HepG2 (cell line): Measurements from ENCODE around the gene DZANK1. TPM values are rescaled to one million over a fixed set of nuclear protein-coding genes. Genes with fewer than 3 reads are reported as not detected.

ENCODE experiments used
- ATAC-seq: fragments of 200-7000 bp; cut with Tn5 transposase; 3 replicates; pipeline ENCODE4 v1.9.1; 2020; ENCODE audit warnings: mild to moderate bottlenecking, moderate library complexity
- BruUV-seq: library from RNA; stranded (reverse); fragments of 400-500 nt; replicated peaks from 2 replicates; lab custom pipeline; 2021; lab: Mats Ljungman, UMichigan
- CTCF ChIA-PET: fragments of 300-600 bp; formaldehyde crosslinking; extraction: SDS; loops from one replicate; lab custom pipeline; 2021; ENCODE audit warnings: low total read pairs, inconsistent platforms, low intra/inter-chr PET ratio; lab: Yijun Ruan, JAX
- POLR2A ChIA-PET: fragments of 350-600 bp; sonication (Branson Sonifier 250); formaldehyde crosslinking; loops from one replicate; lab custom pipeline; 2020; ENCODE audit warnings: antibody characterized with exemption, inconsistent platforms; lab: Yijun Ruan, JAX
- DNase-seq: peaks from one replicate; pipeline ENCODE4 v3.0.0-alpha.2; 2015; ENCODE audit warnings: low spot score
- FAIRE-seq: peaks from 3 replicates; lab custom pipeline; 2011; peaks lifted over from hg19 to GRCh38; lab: Jason Lieb, UNC
- H2AFZ ChIP-seq: one replicate; pipeline ENCODE4 v1.6.1; 2011; ENCODE audit warnings: low read length, inconsistent platforms
- H3K27ac ChIP-seq: fragments of 300-600 bp; 3 replicates; pipeline ENCODE4 v1.8.0; 2011; ENCODE audit warnings: mixed run types, mild to moderate bottlenecking, mixed read lengths, low read length, inconsistent platforms; ENCODE audit not compliant: insufficient read depth; ENCODE audit errors: extremely low read length
- H3K27me3 ChIP-seq, 2 experiments: fragments of 200-600 bp in 1 of 2; 2 replicates in 1 of 2; 3 replicates in 1 of 2; pipeline versions ENCODE4 v1.6.0 to v1.8.0; 2011; ENCODE audit warnings: low read length in 2 of 2, mild to moderate bottlenecking in 2 of 2, moderate library complexity in 2 of 2, inconsistent platforms in 1 of 2; ENCODE audit not compliant: insufficient read depth in 2 of 2, control insufficient read depth in 1 of 2
- H3K36me3 ChIP-seq, 2 experiments: fragments of 200-600 bp in 1 of 2; replicated peaks in 1 of 2; 2 replicates in 1 of 2; 3 replicates in 1 of 2; pipeline versions ENCODE4 v1.5.1 to v1.8.0; 2011; ENCODE audit warnings: low read length in 2 of 2, inconsistent platforms in 1 of 2; ENCODE audit not compliant: insufficient read depth in 2 of 2, control insufficient read depth in 1 of 2
- H3K4me1 ChIP-seq: 2 replicates; pipeline ENCODE4 v1.5.1; 2012; ENCODE audit warnings: low read length, inconsistent platforms; ENCODE audit not compliant: insufficient read depth
- H3K4me2 ChIP-seq: 2 replicates; pipeline ENCODE4 v1.6.0; 2011; ENCODE audit warnings: low read depth, low read length, inconsistent platforms
- H3K4me3 ChIP-seq, 3 experiments: fragments of 200-600 bp in 1 of 3; sonication (generic), shearing (Covaris generic) in 1 of 3; replicated peaks in 1 of 3; 2 replicates each; pipeline ENCODE4 v1.5.1; 2011 to 2016; ENCODE audit warnings: low read length in 3 of 3, inconsistent platforms in 2 of 3, low read depth in 2 of 3, mild to moderate bottlenecking in 2 of 3, control low read depth in 1 of 3, mixed read lengths in 1 of 3; ENCODE audit not compliant: insufficient read depth in 1 of 3
- H3K79me2 ChIP-seq: one replicate; pipeline ENCODE4 v1.6.1; 2011; ENCODE audit warnings: low read length, inconsistent platforms; ENCODE audit not compliant: insufficient read depth
- H3K9ac ChIP-seq: 2 replicates; pipeline ENCODE4 v1.6.0; 2011; ENCODE audit warnings: mild to moderate bottlenecking, low read depth, low read length, inconsistent platforms; ENCODE audit not compliant: insufficient read depth
- H3K9me3 ChIP-seq: 2 replicates; pipeline ENCODE4 v1.5.1; 2012; ENCODE audit warnings: mild to moderate bottlenecking, low read length
- H4K20me1 ChIP-seq: 2 replicates; pipeline ENCODE4 v1.6.0; 2011; ENCODE audit warnings: inconsistent platforms, mild to moderate bottlenecking, low read length, moderate library complexity; ENCODE audit not compliant: insufficient read depth
- ARHGAP35 ChIP-seq: sonication (generic); formaldehyde crosslinking; IDR thresholded peaks from 2 replicates; pipeline ENCODE4 v1.9.0; 2022; ENCODE audit warnings: mild to moderate bottlenecking, inconsistent platforms, moderate library complexity, missing genetic modification reagents, borderline replicate concordance
- DNMT1 ChIP-seq: sonication (generic); formaldehyde crosslinking; IDR thresholded peaks from 2 replicates; pipeline ENCODE4 v1.5.1; 2020; ENCODE audit warnings: mild to moderate bottlenecking, missing genetic modification reagents
- FOXA3 ChIP-seq: IDR thresholded peaks from 2 replicates; pipeline ENCODE4 v1.6.1; 2016; ENCODE audit warnings: missing genetic modification reagents, missing compliant biosample characterization
- MBNL3 ChIP-seq: fragments of 250-450 bp; sonication (Bioruptor Pico); conservative IDR thresholded peaks from 2 replicates; pipeline ENCODE4 v1.8.0; 2022; ENCODE audit warnings: mild to moderate bottlenecking, inconsistent platforms
- NFKB2 ChIP-seq: sonication (generic); formaldehyde crosslinking; IDR thresholded peaks from 2 replicates; pipeline ENCODE4 v1.4.0; 2020; ENCODE audit warnings: missing genetic modification reagents, borderline replicate concordance
- PAWR ChIP-seq: sonication (generic); formaldehyde crosslinking; IDR thresholded peaks from 2 replicates; pipeline ENCODE4 v1.4.0; 2020; ENCODE audit warnings: missing genetic modification reagents, mild to moderate bottlenecking, borderline replicate concordance
- PCBP1 ChIP-seq: fragments of 200-400 bp; formaldehyde crosslinking; IDR thresholded peaks from 2 replicates; pipeline ENCODE4 v1.6.1; 2017; ENCODE audit warnings: mild to moderate bottlenecking, low read depth, low read length, borderline replicate concordance
- TBX2 ChIP-seq: sonication (generic); formaldehyde crosslinking; IDR thresholded peaks from 2 replicates; pipeline ENCODE4 v1.5.0; 2020; ENCODE audit warnings: missing genetic modification reagents, mild to moderate bottlenecking, borderline replicate concordance
- TEF ChIP-seq: sonication (generic); formaldehyde crosslinking; IDR thresholded peaks from 2 replicates; pipeline ENCODE4 v1.5.0; 2020; ENCODE audit warnings: missing genetic modification reagents
- ZMAT5 ChIP-seq: sonication (generic); formaldehyde crosslinking; IDR thresholded peaks from 2 replicates; pipeline ENCODE4 v1.5.0; 2020; ENCODE audit warnings: mild to moderate bottlenecking, low read depth, missing genetic modification reagents, borderline replicate concordance
- ZNF230 ChIP-seq: sonication (generic); formaldehyde crosslinking; IDR thresholded peaks from 2 replicates; pipeline ENCODE4 v1.4.0; 2020; ENCODE audit warnings: mild to moderate bottlenecking, missing genetic modification reagents
- ZSCAN20 ChIP-seq: sonication (generic); formaldehyde crosslinking; IDR thresholded peaks from 2 replicates; pipeline ENCODE4 v1.4.0; 2020; ENCODE audit warnings: missing genetic modification reagents, mild to moderate bottlenecking, borderline replicate concordance
- WGBS: methylation state at CpG from one replicate; pipeline ENCODE4 v1.1.6; 2017; ENCODE audit warnings: low lambda C conversion rate; 5-methylcytosine and 5-hydroxymethylcytosine counted together
- in situ Hi-C: cut with HindIII; loops from 2 replicates; pipeline ENCODE4 v1.10.0; 2017; ENCODE audit warnings: low pct_unique_long_range_greater_than_20kb; ENCODE audit not compliant: extremely low pct_ligation_motif_present
- intact Hi-C: fragments of 100-400 bp; cut with micrococcal nuclease; formaldehyde crosslinking; loops from one replicate; pipeline ENCODE4 v1.10.0; 2022; ENCODE audit not compliant: unreplicated experiment
- polyA plus RNA-seq, 8 experiments: library from polyadenylated mRNA; depleted of rRNA in 3 of 8; stranded (reverse) in 7 of 8; unstranded in 1 of 8; fragments of >200 nt; fragmentation: Illumina TruSeq in 4 of 8; extraction: Trizol in 4 of 8; gene quantifications; 2 replicates each; pipeline versions ENCODE4 v1.2.1 to v1.2.3, GENCODE V29; 2011 to 2016; ENCODE audit warnings: low read depth in 4 of 8, missing spikeins in 1 of 8, mixed read lengths in 1 of 8; ENCODE audit not compliant: insufficient read depth in 1 of 8
- total RNA-seq, 5 experiments: library from RNA; depleted of rRNA; stranded (reverse); fragments of >200 nt; fragmentation: Illumina TruSeq; extraction: Trizol; gene quantifications; 2 replicates each; pipeline ENCODE4 v1.2.3, GENCODE V29; 2016; ENCODE audit warnings: low read depth in 1 of 5
- TF ChIP-seq, protein P1 (sequence below): sonication (generic); formaldehyde crosslinking; IDR thresholded peaks from 2 replicates; pipeline ENCODE4 v1.8.0; 2022; ENCODE audit warnings: low read depth, missing genetic modification reagents
- TF ChIP-seq, protein P2 (sequence below): sonication (generic); formaldehyde crosslinking; IDR thresholded peaks from 2 replicates; pipeline ENCODE4 v1.5.0; 2020; ENCODE audit warnings: missing genetic modification reagents, mild to moderate bottlenecking, borderline replicate concordance

Gene DZANK1
- total and polyA plus RNA-seq, 2 of the 13 experiments (the other 11 are each of a cell fraction or from before 2014, with no cell fraction given), result 1.6 to 3.2 TPM

DNA sequence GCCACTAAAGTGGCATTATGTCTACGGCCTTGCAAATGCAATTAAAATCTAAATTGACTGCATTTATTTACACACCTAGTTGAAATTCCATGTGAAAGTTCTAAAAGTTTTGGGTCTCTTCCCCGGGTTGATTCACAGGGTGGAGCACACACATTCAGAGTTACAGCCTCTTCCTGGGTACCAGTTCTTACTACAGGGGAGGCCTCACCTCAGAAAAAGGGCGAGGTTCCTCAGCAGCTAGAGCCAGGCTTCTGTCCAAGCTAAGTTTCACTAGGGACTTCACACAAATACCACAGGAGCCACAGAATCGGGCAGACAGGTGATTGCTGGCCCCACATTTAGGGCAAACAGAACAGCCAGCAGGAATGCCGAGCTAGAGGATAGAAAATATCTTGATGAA, 52.7 kb downstream of the DZANK1 start:
- intact Hi-C loops (loop anchor here (5.0 to 10.0 kb wide), 2 partner anchors 153 to 1251 kb away; partner anchors contain the start of gene SMIM26), in situ Hi-C loops (no loop called here)
- POLR2A ChIA-PET, result no interaction called here
- FAIRE-seq (no peak), ATAC-seq (no peak), DNase-seq (no peak)
- H3K9me3 ChIP-seq, result no peaks in the 10 kb centered on the region
- H3K4me3 ChIP-seq, result no peak overlapping the region
- H3K79me2 ChIP-seq, result no peaks in the 10 kb centered on the region
- peaks cover 13% of the 10 kb centered on the region for H3K4me1 ChIP-seq
- H3K27ac ChIP-seq, result no peak overlapping the region
- CTCF ChIA-PET, result interaction anchor here (1.1 kb wide), 1 partner anchor 1248 kb away, joined by 3 read pairs; no protein-coding TSS in a partner anchor
- H3K4me2 ChIP-seq, result no peak overlapping the region
- TF ChIP-seq TEF (CRISPR knock-in tag) (no peak), DNMT1 (CRISPR knock-in tag) (no peak), ZSCAN20 (CRISPR knock-in tag) (no peak), PCBP1 (no peak), MBNL3 (CRISPR knock-in tag) (no peak), PAWR (no peak)
- H3K27me3 ChIP-seq, result no peaks in the 10 kb centered on the region
- no TSS peak for BruUV-seq
- 61% methylated on average over 5 of the region's 5 CpGs for WGBS
- H4K20me1 ChIP-seq, result no peaks in the 10 kb centered on the region
- no peaks in the 10 kb centered on the region for H3K36me3 ChIP-seq
- no peak overlapping the region for H2AFZ ChIP-seq
- H3K9ac ChIP-seq, result no peak overlapping the region

DNA sequence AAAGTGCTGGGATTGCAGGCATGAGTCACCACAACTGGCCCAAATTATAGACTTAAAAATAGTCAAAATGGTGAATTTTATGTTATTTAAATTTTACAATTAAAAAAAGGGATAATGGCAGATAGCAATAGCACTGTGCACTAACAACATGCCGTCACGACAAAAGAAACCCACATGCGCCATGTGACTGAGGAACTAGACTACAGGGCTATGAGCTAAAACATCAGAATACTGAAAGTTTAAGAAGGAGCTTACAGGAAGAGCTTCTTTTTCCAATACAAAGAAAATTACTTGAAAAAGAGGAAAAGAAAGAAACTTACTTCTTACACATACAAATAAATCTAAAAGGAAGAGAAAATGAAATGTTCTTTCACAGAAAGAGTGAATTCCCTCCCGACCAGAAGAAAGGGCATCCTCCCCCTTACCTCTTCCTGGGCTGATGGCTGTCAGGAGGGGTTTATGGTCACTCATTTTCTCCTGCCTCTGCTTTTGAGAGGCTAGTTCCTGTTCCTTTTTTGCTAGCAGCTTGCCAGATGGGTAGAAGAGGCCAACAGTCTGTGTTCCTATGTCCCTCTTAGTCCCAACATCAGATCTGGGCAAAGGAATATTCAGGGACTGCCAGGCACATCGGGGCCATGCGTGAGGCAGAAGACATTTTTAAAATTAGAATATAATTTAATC, 54.5 kb downstream of the DZANK1 start:
- H3K79me2 ChIP-seq, result no peaks in the 10 kb centered on the region
- CTCF ChIA-PET, result no interaction called here
- no peak overlapping the region for H3K9ac ChIP-seq
- H3K27me3 ChIP-seq, result no peaks in the 10 kb centered on the region
- in situ Hi-C loops, result no loop called here
- peaks cover 13% of the 10 kb centered on the region for H3K4me1 ChIP-seq
- no peaks in the 10 kb centered on the region for H3K9me3 ChIP-seq
- no peak overlapping the region for H2AFZ ChIP-seq
- no peak for FAIRE-seq
- no peak for ATAC-seq
- H4K20me1 ChIP-seq, result no peaks in the 10 kb centered on the region
- POLR2A ChIA-PET, result no interaction called here
- no peak overlapping the region for H3K27ac ChIP-seq
- no peak overlapping the region for H3K4me2 ChIP-seq
- intact Hi-C loops, result loop anchor here (2.0 to 10.0 kb wide), 3 partner anchors 94 to 1252 kb away; partner anchors contain the start of genes SEC23B and SMIM26
- DNase-seq, result no peak
- WGBS, result 67% methylated on average over 6 of the region's 6 CpGs
- no peak overlapping the region for H3K4me3 ChIP-seq
- no peaks in the 10 kb centered on the region for H3K36me3 ChIP-seq
- no TSS peak for BruUV-seq
- no peak for TF ChIP-seq ZNF230
- no peak for TF ChIP-seq ZMAT5 (CRISPR knock-in tag)
- no peak for TF ChIP-seq NFKB2 (CRISPR knock-in tag)
- TF ChIP-seq ARHGAP35 (CRISPR knock-in tag), result no peak
- no peak for TF ChIP-seq TBX2 (CRISPR knock-in tag)
- TF ChIP-seq FOXA3 (CRISPR knock-in tag), result no peak
- TF ChIP-seq, protein P1, sequence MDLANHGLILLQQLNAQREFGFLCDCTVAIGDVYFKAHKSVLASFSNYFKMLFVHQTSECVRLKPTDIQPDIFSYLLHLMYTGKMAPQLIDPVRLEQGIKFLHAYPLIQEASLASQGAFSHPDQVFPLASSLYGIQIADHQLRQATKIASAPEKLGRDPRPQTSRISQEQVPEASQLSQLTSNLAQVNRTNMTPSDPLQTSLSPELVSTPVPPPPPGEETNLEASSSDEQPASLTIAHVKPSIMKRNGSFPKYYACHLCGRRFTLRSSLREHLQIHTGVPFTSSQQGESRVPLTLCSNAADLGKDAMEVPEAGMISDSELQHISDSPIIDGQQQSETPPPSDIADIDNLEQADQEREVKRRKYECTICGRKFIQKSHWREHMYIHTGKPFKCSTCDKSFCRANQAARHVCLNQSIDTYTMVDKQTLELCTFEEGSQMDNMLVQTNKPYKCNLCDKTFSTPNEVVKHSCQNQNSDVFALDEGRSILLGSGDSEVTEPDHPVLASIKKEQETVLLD (CRISPR knock-in tag), result no peak
- TF ChIP-seq, protein P2, sequence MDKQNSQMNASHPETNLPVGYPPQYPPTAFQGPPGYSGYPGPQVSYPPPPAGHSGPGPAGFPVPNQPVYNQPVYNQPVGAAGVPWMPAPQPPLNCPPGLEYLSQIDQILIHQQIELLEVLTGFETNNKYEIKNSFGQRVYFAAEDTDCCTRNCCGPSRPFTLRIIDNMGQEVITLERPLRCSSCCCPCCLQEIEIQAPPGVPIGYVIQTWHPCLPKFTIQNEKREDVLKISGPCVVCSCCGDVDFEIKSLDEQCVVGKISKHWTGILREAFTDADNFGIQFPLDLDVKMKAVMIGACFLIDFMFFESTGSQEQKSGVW, result no peak
